Forelimb muscle (tissue), 1 donor: Measurements from ENCODE around the gene ERFE. TPM values are rescaled to one million over a fixed set of nuclear protein-coding genes. Genes with fewer than 3 reads are reported as not detected.

ENCODE experiments used
- DNase-seq: peaks from one replicate; pipeline ENCODE4 v3.0.0-alpha.2; 2013; ENCODE audit warnings: low read depth
- polyA plus RNA-seq: library from polyadenylated mRNA; unstranded; fragments of 120-200 nt; gene quantifications from one replicate; pipeline ENCODE4 v1.2.1, GENCODE V29; 2013; ENCODE audit not compliant: insufficient read length

Gene ERFE
- polyA plus RNA-seq, 1 donor, result 11.2 TPM

GRCh38 chr2:238139196-238140039 is 19.4 kb upstream of the ERFE start:
- DNase-seq, result no peak

- no peak for DNase-seq
Measured at GRCh38 chr2:238140040-238140439, 18.7 kb upstream of the ERFE start.

GRCh38 chr2:238140721-238141540 is 17.8 kb upstream of the ERFE start:
- no peak for DNase-seq

- DNase-seq, result no peak
Measured at GRCh38 chr2:238141541-238142318, 17.0 kb upstream of the ERFE start.

- no peak for DNase-seq
Measured at GRCh38 chr2:238142382-238143205, 16.2 kb upstream of the ERFE start.

GRCh38 chr2:238143239-238143951 is 15.4 kb upstream of the ERFE start:
- no peak for DNase-seq

- no peak for DNase-seq
Measured at GRCh38 chr2:238144262-238144661, 14.5 kb upstream of the ERFE start.

- no peak for DNase-seq
Measured at GRCh38 chr2:238145046-238145445, 13.7 kb upstream of the ERFE start.

GRCh38 chr2:238145851-238146250 is 12.9 kb upstream of the ERFE start:
- DNase-seq, result no peak

- DNase-seq, result no peak
Measured at GRCh38 chr2:238146884-238147544, 11.8 kb upstream of the ERFE start.

GRCh38 chr2:238148981-238149380 is 9.8 kb upstream of the ERFE start:
- no peak for DNase-seq

- DNase-seq, result no peak
Measured at GRCh38 chr2:238149841-238150572, 8.8 kb upstream of the ERFE start.

- DNase-seq, result no peak
Measured at GRCh38 chr2:238150686-238151085, 8.1 kb upstream of the ERFE start.

GRCh38 chr2:238151205-238151604 is 7.6 kb upstream of the ERFE start:
- DNase-seq, result no peak

GRCh38 chr2:238151628-238152235 is 7.0 kb upstream of the ERFE start:
- DNase-seq, result no peak

GRCh38 chr2:238152771-238153688 is 5.7 kb upstream of the ERFE start:
- DNase-seq, result no peak

GRCh38 chr2:238154570-238154969 is 4.2 kb upstream of the ERFE start:
- DNase-seq, result no peak
